GM19324 (cell line): ENCODE measurements around the gene RASGRF1.

Experiments used
- ATAC-seq: cut with Tn5 transposase; IDR thresholded peaks from one replicate; pipeline ENCODE4 v1.9.1; 2021; ENCODE audit warnings: mild to moderate bottlenecking, moderate library complexity; ENCODE audit not compliant: unreplicated experiment, low FRiP score

RASGRF1 gene

DNA sequence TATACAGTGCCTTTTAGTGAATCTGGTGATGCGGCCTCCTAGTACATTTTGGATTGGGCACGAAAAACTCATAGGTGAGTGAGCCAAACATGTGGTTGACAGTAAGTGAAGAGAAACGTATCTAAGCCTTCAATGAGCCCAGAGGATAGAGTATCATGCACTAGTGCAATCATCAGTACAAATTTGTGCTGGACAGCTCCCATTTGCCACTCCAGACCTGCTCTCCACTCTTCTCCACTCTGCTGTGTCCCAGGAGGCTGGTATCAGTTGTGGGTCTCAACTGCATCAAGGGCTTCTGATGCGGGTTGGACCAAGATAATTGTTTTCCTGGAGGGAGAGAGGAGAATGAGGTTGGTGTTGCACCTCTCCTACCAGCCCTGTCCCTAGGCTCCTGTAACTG, 9.1 kb upstream of the RASGRF1 start:
- no peak for ATAC-seq

DNA sequence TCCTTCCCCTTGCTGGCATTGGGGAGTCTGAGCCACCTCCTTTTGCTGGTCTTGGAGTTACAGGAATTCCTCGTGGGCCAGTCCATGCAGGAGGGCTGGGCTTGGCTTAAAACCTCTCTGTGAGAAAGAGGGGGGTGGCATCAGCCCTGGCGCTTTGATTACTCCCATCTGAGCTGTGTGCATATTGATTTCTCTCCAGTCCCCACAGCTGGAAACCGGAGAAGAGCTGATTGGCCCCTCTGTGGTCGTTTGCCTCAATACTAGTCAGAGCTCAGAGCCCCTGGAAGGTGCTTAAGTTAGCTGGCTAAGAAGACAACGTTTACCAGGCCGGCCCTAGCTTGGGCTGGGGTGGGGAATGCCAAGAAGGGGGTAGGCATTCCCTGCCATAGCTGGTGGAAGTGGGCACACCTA, 4.0 kb upstream of the RASGRF1 start:
- no peak for ATAC-seq

- ATAC-seq, result no peak
Measured at GRCh38 chr15:79093352-79093935, 2.9 kb upstream of the RASGRF1 start.

GRCh38 chr15:79092382-79092781, 1.8 kb upstream of the RASGRF1 start:
- no peak for ATAC-seq

GRCh38 chr15:79091204-79091867, 756 bp upstream of the RASGRF1 start:
- ATAC-seq, result no peak

DNA sequence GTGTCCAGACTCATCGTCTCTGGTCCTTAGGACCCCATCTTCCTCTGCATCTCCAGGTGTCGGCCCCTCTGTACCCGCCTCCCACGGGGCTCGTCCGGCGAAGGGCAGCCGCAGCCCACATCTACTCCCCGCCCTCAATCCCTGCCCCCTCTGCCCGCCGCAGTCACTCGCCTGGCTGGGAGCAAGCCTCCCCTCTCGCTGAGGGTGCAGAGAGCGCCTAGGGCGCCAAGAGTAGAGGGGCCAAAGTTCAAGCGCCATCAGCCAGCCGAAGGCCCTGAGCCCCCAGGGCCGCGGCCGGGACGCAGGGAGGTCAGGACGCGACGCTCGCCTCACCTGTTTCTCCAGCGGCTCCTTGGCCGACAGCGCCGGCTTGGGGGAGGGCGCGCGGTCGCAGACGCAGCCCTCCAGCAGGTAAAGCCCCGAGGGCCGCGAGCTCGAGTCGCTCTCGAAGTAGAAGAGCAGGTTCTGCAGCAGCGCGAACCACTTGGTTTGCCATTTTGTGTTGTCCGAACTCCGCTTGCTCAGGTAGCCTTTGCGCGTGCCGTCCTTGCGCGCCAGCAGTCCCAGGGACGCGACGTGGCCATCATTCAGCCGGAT, 592 bp downstream of the RASGRF1 start:
- no peak for ATAC-seq

DNA sequence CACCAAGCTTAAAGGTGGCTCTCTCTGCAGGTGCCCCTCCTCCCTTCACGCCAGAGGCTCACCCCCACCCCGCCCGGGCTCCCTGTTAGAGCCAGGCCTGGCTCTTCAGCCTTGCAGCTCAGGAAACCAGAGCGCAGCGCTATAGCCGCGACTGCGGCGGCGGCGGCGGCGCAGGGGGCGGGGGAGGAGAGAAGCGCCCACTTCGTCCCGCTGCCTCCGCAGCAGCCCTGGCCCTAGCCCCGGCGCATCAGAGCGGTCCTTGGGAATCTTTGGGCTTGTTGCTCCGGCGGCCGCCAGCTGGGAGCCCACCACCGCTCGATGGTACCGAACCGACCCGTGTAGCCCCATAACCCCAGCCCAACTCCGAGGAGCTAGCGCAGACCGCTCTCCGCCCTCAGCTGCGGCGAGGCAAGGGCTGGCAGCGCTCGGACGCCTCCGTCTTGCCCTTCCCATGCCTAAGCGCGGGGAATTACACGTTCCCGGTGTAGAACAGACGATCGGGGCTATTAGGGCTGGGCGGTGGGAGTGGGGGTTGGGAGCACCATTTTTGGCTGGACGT, 1.2 kb downstream of the RASGRF1 start:
- no peak for ATAC-seq

DNA sequence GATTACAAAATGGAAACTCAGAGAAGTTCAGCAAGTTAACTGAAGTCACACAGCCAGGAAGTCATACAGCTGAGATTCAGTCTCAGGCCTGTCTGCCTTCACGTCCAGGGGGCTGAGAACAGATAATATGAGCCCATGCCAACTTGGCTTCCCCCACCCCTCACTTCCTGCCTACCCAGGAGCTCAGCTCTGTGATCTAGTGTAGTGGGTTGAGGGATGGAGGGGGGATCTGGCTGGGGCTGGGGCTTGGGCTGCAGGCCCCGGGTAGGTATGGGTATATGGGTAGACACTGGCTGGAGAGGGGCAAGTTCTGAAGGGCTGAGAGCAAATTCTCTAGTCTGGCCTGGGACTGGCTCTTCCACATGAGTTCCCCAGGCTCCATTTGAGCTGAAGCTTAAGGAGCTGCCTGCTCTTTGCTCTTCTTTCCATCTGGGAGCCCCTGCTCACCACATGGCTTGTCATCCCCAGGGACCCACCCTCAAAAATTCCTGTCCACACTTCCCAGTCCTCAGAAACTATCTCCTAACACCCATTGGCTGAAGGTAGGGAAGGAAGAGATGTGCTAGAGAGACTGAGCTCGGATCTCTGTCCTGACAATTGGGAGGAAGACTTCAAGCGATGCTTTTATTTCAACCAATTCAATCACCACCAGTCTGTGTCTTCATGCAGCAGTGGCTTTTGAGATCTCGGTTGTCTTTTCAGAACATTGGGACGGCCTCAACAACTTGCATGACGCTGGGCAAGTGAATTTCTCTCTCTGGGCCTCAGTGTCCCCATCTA, 2.0 kb downstream of the RASGRF1 start:
- no peak for ATAC-seq

DNA sequence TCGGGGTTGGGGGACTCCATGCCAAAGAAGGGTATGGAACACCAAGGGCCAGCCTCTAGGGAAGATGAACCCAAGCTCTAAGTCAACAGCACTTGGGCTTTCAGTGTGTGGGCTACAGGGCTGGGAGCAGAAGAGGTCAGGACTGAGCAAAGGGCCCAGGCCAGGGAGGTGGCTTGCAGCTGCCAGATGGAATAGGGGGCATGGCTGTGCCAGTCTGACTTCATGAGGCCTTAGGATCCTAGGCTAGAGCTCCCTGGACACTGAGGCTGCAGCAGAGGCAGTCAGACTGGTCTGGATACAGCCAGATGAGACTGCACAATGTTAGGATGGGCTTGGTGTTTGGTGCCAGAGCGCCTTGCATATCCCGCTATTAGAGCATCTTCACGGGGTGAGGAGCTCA, 3.8 kb downstream of the RASGRF1 start:
- ATAC-seq, result no peak

DNA sequence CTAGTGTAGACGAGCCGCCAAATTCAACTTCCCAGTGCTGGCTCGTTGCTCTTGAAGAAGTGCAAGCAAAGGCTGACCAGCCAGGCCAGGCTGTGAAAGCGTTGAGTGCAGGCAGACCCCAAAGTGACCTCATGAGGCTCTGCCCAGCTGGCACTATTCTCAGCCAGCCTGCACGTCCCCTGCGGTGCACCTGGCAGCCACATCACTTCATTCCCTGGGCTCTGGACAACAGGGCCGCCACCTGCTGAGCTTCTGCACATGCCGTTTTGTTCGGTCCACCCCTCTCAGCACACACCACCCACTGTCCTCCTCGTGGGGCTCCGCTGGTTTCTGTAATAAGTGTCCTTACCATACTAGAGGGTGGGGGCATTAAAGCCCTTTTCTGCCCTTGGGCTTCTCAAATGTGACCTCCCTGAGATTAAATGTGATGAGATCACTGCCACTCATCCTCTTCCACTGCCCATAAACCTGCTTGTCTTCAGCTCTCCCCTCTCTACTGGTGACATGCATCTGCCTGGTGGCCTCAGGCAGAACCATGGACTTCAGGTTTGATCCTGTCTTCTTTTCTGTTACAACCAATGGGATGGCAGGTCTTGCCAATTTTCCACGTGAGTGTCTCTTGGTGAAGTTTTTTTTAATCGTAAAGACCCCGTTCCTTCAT, 6.1 kb downstream of the RASGRF1 start:
- no peak for ATAC-seq

GRCh38 chr15:79083154-79083553, 7.4 kb downstream of the RASGRF1 start:
- ATAC-seq, result no peak

- no peak for ATAC-seq
Measured at GRCh38 chr15:79082363-79083070, 8.1 kb downstream of the RASGRF1 start.

GRCh38 chr15:79078763-79079410, 11.7 kb downstream of the RASGRF1 start:
- ATAC-seq, result no peak

GRCh38 chr15:79078003-79078402, 12.6 kb downstream of the RASGRF1 start:
- ATAC-seq, result no peak

- ATAC-seq, result no peak
Measured at GRCh38 chr15:79076661-79077060, 13.9 kb downstream of the RASGRF1 start.

DNA sequence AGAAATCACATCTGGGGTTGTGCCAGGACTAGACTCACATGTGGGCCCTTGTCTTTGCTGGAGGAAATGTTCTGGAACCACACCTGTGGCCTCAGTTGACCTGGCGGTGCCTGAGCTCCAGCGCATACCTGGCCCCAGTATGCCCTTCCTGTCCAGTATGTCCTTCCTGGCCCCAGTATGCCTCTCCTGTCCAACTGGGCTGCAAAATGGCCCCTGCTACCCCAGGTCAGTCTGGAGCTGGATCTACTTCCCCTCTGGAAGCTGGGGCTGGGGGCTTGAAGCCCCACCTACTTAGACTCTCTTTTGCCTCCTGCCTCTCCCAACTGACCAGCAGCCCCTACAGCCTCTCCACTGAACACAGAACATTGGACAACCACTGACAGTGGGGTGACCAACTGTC, 15.3 kb downstream of the RASGRF1 start:
- ATAC-seq, result no peak

- no peak for ATAC-seq
Measured at GRCh38 chr15:79073336-79073735, 17.2 kb downstream of the RASGRF1 start.

DNA sequence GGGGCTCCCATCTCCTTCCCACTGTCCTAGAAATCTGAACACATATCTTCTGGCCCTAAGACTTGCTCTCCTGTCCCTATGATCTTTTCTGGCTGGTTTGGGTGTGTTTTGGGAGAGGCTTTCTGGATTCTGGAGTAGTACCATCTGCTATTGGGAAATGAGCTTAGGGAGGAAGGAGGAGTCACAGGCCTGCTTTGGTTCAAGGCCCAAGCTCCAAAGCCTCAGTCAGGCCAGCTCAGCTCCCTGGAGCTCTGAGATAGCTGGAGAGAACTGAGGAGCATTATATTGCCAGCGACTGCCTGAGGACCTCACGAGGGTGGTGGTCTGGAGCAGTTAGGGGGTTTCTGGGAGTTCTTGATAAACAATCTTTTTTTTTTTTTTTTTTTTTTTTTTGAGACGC, 18.7 kb downstream of the RASGRF1 start:
- ATAC-seq, result no peak

DNA sequence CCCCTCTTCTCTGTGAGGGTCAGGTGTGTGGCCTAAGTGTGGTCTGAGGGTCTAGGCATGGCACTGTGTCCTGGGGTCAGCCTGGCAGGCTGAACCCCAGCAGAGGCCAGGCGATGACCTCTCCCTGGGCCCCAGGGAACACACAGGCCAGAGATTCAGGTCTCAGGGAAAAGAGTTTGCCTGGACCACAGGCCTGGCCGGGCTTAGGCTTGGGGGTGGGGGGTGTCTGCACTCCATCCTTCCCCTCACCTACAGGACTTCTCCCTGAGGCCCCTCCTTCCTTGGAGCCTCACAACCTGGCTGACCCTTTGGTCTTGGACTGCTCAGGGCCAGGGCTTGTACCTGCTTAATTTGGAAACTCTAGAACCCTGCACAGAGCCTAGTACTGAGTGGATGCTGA, 21.8 kb downstream of the RASGRF1 start:
- no peak for ATAC-seq
